HepG2 (cell line): Measurements from ENCODE around the gene OGFOD3. TPM values are rescaled to one million over a fixed set of nuclear protein-coding genes. Genes with fewer than 3 reads are reported as not detected.

Source experiments
- CCAR2 ChIP-seq: fragments of 200-400 bp; formaldehyde crosslinking; optimal IDR thresholded peaks from 2 replicates; pipeline ENCODE3; 2018; ENCODE audit warnings: low read depth, mild to moderate bottlenecking, low read length, moderate library complexity
- EHMT2 ChIP-seq: fragments of 200-600 bp; sonication (generic); IDR thresholded peaks from 2 replicates; pipeline ENCODE4 v1.7.0; 2017; ENCODE audit warnings: antibody characterized with exemption, low read depth, low read length, borderline replicate concordance
- GZF1 ChIP-seq: sonication (generic); formaldehyde crosslinking; IDR thresholded peaks from 2 replicates; pipeline ENCODE4 v1.5.1; 2020; ENCODE audit warnings: mild to moderate bottlenecking, missing genetic modification reagents
- KAT8 ChIP-seq: IDR thresholded peaks from 2 replicates; pipeline ENCODE4 v1.6.1; 2016; ENCODE audit warnings: missing genetic modification reagents, missing compliant biosample characterization
- MYC ChIP-seq: sonication (generic); formaldehyde crosslinking; IDR thresholded peaks from 2 replicates; pipeline ENCODE4 v1.9.0; 2021; ENCODE audit warnings: missing genetic modification reagents, borderline replicate concordance
- NFIC ChIP-seq: IDR thresholded peaks from 2 replicates; pipeline ENCODE4 v1.6.1; 2012; ENCODE audit warnings: mild to moderate bottlenecking, low read length, inconsistent platforms
- ONECUT2 ChIP-seq: sonication (generic); formaldehyde crosslinking; IDR thresholded peaks from 2 replicates; pipeline ENCODE4 v1.4.0; 2020; ENCODE audit warnings: missing genetic modification reagents
- RFX5 ChIP-seq: IDR thresholded peaks from 2 replicates; pipeline ENCODE4 v1.6.1; 2011; ENCODE audit warnings: low read depth, low read length, improper control_type of control experiment
- SAP130 ChIP-seq: IDR thresholded peaks from 2 replicates; pipeline ENCODE4 v1.6.1; 2016; ENCODE audit warnings: low read depth
- SMAD9 ChIP-seq: sonication (generic); formaldehyde crosslinking; IDR thresholded peaks from 2 replicates; pipeline ENCODE4 v1.5.1; 2020; ENCODE audit warnings: mild to moderate bottlenecking, missing genetic modification reagents
- ZBTB38 ChIP-seq: sonication (generic); formaldehyde crosslinking; IDR thresholded peaks from 2 replicates; pipeline ENCODE4 v1.5.1; 2020; ENCODE audit warnings: mild to moderate bottlenecking, missing genetic modification reagents
- ZFP36L1 ChIP-seq: sonication (generic); formaldehyde crosslinking; IDR thresholded peaks from 2 replicates; pipeline ENCODE4 v1.8.0; 2022; ENCODE audit warnings: mild to moderate bottlenecking, missing genetic modification reagents, moderate library complexity
- ZMYM4 ChIP-seq: sonication (generic); formaldehyde crosslinking; IDR thresholded peaks from 2 replicates; pipeline ENCODE4 v1.8.1; 2023; ENCODE audit warnings: mild to moderate bottlenecking, missing genetic modification reagents
- ZNF232 ChIP-seq: sonication (generic); formaldehyde crosslinking; IDR thresholded peaks from 2 replicates; pipeline ENCODE4 v1.4.0; 2020; ENCODE audit warnings: missing genetic modification reagents, borderline replicate concordance
- ZNF260 ChIP-seq: sonication (generic); formaldehyde crosslinking; IDR thresholded peaks from 2 replicates; pipeline ENCODE4 v1.4.0; 2020; ENCODE audit warnings: missing genetic modification reagents, low read depth, mild to moderate bottlenecking, borderline replicate concordance
- ZNF430 ChIP-seq: sonication (generic); formaldehyde crosslinking; IDR thresholded peaks from 2 replicates; pipeline ENCODE4 v1.9.0; 2021; ENCODE audit warnings: mild to moderate bottlenecking, missing genetic modification reagents
- ZNF556 ChIP-seq: sonication (generic); formaldehyde crosslinking; IDR thresholded peaks from 2 replicates; pipeline ENCODE4 v1.4.0; 2020; ENCODE audit warnings: mild to moderate bottlenecking, missing genetic modification reagents, borderline replicate concordance
- ZNF567 ChIP-seq: sonication (generic); formaldehyde crosslinking; IDR thresholded peaks from 2 replicates; pipeline ENCODE4 v1.8.1; 2023; ENCODE audit warnings: mild to moderate bottlenecking, missing genetic modification reagents, borderline replicate concordance
- ZNF709 ChIP-seq: sonication (generic); formaldehyde crosslinking; IDR thresholded peaks from 2 replicates; pipeline ENCODE4 v1.5.0; 2020; ENCODE audit warnings: mild to moderate bottlenecking, missing genetic modification reagents
- ZNF749 ChIP-seq: sonication (generic); formaldehyde crosslinking; IDR thresholded peaks from 2 replicates; pipeline ENCODE4 v1.8.0; 2022; ENCODE audit warnings: mild to moderate bottlenecking, missing genetic modification reagents, moderate library complexity, borderline replicate concordance
- ZNF772 ChIP-seq: sonication (generic); formaldehyde crosslinking; IDR thresholded peaks from 2 replicates; pipeline ENCODE4 v1.5.0; 2020; ENCODE audit warnings: mild to moderate bottlenecking, missing genetic modification reagents
- polyA plus RNA-seq, 8 experiments: library from polyadenylated mRNA; depleted of rRNA in 3 of 8; stranded (reverse) in 7 of 8; unstranded in 1 of 8; fragments of >200 nt; fragmentation: Illumina TruSeq in 4 of 8; extraction: Trizol in 4 of 8; gene quantifications; 2 replicates each; pipeline versions ENCODE4 v1.2.1 to v1.2.3, GENCODE V29; 2011 to 2016; ENCODE audit warnings: low read depth in 4 of 8, missing spikeins in 1 of 8, mixed read lengths in 1 of 8; ENCODE audit not compliant: insufficient read depth in 1 of 8
- total RNA-seq, 5 experiments: library from RNA; depleted of rRNA; stranded (reverse); fragments of >200 nt; fragmentation: Illumina TruSeq; extraction: Trizol; gene quantifications; 2 replicates each; pipeline ENCODE4 v1.2.3, GENCODE V29; 2016; ENCODE audit warnings: low read depth in 1 of 5
- TF ChIP-seq, protein P1 (sequence below): IDR thresholded peaks from 2 replicates; pipeline ENCODE4 v1.6.1; 2016; ENCODE audit warnings: control low read depth
- TF ChIP-seq, protein P2 (sequence below): sonication (generic); formaldehyde crosslinking; IDR thresholded peaks from 2 replicates; pipeline ENCODE4 v1.8.1; 2023; ENCODE audit warnings: missing genetic modification reagents, inconsistent platforms, borderline replicate concordance
- TF ChIP-seq, protein P3 (sequence below): sonication (generic); formaldehyde crosslinking; IDR thresholded peaks from 2 replicates; pipeline ENCODE4 v1.4.0; 2020; ENCODE audit warnings: missing genetic modification reagents; ENCODE audit errors: not compliant biosample characterization
- TF ChIP-seq, protein P4 (sequence below): sonication (generic); formaldehyde crosslinking; IDR thresholded peaks from 2 replicates; pipeline ENCODE4 v1.8.0; 2022; ENCODE audit warnings: mild to moderate bottlenecking, missing genetic modification reagents, moderate library complexity
- TF ChIP-seq, protein P5 (sequence below): sonication (generic); formaldehyde crosslinking; IDR thresholded peaks from 2 replicates; pipeline ENCODE4 v1.4.0; 2020; ENCODE audit warnings: missing genetic modification reagents

Gene OGFOD3
- total and polyA plus RNA-seq, 2 of the 13 experiments (the other 11 are each of a cell fraction or from before 2014, with no cell fraction given): 40.0 to 42.1 TPM

DNA sequence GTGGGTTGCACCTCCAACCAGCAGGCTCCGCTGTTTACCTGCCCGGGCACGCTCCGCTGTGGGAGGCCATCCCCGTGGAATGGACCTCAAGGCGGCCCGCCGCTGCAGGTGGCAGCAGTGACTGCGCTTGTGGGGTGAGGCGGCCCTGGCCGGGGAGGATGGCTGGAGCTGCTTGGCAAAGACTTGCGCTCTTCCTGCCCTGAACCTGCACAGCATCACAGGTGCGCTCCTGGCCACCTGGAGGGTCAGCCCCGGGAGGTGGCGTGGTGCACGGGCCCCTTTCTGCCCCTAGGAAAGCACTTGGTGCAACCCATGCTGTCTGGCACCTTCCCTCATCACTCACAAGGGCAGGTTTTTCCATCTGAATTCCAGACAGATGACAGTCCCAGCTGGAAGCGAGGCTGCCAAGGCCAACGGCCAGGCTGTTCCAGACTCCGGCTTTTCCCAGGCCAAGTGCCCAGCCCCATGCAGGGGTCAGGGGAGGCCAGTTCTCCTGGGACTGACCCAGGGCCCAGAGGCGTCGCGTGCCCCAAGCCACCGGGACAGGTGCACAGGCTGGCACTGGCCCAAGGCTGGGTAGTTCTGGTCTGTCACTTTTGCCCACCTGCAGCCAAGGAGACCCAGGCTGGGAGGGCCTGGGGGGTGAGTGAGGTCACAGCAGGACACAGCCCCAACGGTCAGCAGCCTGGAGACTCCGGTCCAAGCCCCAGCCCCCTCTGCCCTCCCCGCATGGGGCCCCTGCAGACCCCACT, 33.5 kb downstream of the OGFOD3 start (continued):
- TF ChIP-seq, protein P1, sequence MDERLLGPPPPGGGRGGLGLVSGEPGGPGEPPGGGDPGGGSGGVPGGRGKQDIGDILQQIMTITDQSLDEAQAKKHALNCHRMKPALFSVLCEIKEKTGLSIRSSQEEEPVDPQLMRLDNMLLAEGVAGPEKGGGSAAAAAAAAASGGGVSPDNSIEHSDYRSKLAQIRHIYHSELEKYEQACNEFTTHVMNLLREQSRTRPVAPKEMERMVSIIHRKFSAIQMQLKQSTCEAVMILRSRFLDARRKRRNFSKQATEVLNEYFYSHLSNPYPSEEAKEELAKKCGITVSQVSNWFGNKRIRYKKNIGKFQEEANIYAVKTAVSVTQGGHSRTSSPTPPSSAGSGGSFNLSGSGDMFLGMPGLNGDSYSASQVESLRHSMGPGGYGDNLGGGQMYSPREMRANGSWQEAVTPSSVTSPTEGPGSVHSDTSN (CRISPR knock-in tag): no peak
- TF ChIP-seq, protein P2, sequence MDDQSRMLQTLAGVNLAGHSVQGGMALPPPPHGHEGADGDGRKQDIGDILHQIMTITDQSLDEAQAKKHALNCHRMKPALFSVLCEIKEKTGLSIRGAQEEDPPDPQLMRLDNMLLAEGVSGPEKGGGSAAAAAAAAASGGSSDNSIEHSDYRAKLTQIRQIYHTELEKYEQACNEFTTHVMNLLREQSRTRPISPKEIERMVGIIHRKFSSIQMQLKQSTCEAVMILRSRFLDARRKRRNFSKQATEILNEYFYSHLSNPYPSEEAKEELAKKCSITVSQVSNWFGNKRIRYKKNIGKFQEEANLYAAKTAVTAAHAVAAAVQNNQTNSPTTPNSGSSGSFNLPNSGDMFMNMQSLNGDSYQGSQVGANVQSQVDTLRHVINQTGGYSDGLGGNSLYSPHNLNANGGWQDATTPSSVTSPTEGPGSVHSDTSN: no peak
- peak; percentile 36; the same call in 1 of the 2 replicates for TF ChIP-seq MYC (CRISPR knock-in tag)
- TF ChIP-seq ONECUT2 (CRISPR knock-in tag): no peak
- TF ChIP-seq ZNF567 (CRISPR knock-in tag): no peak
- TF ChIP-seq GZF1 (CRISPR knock-in tag): no peak
- no peak; the same call in 1 of the 2 replicates for TF ChIP-seq ZNF430
- TF ChIP-seq, protein P3, sequence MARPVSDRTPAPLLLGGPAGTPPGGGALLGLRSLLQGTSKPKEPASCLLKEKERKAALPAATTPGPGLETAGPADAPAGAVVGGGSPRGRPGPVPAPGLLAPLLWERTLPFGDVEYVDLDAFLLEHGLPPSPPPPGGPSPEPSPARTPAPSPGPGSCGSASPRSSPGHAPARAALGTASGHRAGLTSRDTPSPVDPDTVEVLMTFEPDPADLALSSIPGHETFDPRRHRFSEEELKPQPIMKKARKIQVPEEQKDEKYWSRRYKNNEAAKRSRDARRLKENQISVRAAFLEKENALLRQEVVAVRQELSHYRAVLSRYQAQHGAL: no peak
- no peak for TF ChIP-seq CCAR2
- peak; percentile 31; the same call in 1 of the 2 replicates for TF ChIP-seq ZNF772 (CRISPR knock-in tag)
- no peak for TF ChIP-seq EHMT2
- no peak for TF ChIP-seq NFIC
- TF ChIP-seq ZNF260 (CRISPR knock-in tag): no peak
- TF ChIP-seq ZNF232 (CRISPR knock-in tag): 0 out of 2 replicates have a peak, but pooled peaks have one; percentile 33
- peak; percentile 53; the same call in 1 of the 2 replicates for TF ChIP-seq ZNF556 (CRISPR knock-in tag)
- no peak for TF ChIP-seq ZNF749 (CRISPR knock-in tag)
- TF ChIP-seq ZNF709 (CRISPR knock-in tag): no peak
- no peak for TF ChIP-seq RFX5
- no peak for TF ChIP-seq ZMYM4
- TF ChIP-seq ZBTB38 (CRISPR knock-in tag): peak; percentile 37; the same call in 1 of the 2 replicates
- no peak for TF ChIP-seq SMAD9 (CRISPR knock-in tag)
- TF ChIP-seq, protein P4, sequence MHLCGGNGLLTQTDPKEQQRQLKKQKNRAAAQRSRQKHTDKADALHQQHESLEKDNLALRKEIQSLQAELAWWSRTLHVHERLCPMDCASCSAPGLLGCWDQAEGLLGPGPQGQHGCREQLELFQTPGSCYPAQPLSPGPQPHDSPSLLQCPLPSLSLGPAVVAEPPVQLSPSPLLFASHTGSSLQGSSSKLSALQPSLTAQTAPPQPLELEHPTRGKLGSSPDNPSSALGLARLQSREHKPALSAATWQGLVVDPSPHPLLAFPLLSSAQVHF (CRISPR knock-in tag): no peak
- no peak for TF ChIP-seq ZFP36L1 (CRISPR knock-in tag)
- peak; percentile 27; the same call in 1 of the 2 replicates for TF ChIP-seq KAT8 (CRISPR knock-in tag)
- TF ChIP-seq, protein P5, sequence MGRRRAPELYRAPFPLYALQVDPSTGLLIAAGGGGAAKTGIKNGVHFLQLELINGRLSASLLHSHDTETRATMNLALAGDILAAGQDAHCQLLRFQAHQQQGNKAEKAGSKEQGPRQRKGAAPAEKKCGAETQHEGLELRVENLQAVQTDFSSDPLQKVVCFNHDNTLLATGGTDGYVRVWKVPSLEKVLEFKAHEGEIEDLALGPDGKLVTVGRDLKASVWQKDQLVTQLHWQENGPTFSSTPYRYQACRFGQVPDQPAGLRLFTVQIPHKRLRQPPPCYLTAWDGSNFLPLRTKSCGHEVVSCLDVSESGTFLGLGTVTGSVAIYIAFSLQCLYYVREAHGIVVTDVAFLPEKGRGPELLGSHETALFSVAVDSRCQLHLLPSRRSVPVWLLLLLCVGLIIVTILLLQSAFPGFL (CRISPR knock-in tag): no peak; the same call in 1 of the 2 replicates
- TF ChIP-seq SAP130: peak; percentile 93
